HepG2 (cell line): ENCODE data around the gene LMNA. TPM values are rescaled to one million over a fixed set of nuclear protein-coding genes. Genes with fewer than 3 reads are reported as not detected.
A peak's percentile ranks its signal among the peaks of the same experiment; 100 is the strongest.

Experiments
- ATF7-NPFF ChIP-seq: sonication (generic); formaldehyde crosslinking; IDR thresholded peaks from 2 replicates; pipeline ENCODE4 v1.8.1; 2023; ENCODE audit warnings: mild to moderate bottlenecking, low read depth, missing genetic modification reagents, moderate library complexity
- BHLHE40 ChIP-seq: IDR thresholded peaks from 2 replicates; pipeline ENCODE4 v1.6.1; 2011; ENCODE audit warnings: low read length, improper control_type of control experiment
- BORCS8-MEF2B ChIP-seq: sonication (generic); formaldehyde crosslinking; IDR thresholded peaks from 2 replicates; pipeline ENCODE4 v1.8.0; 2022; ENCODE audit warnings: mild to moderate bottlenecking, missing genetic modification reagents
- CENPT ChIP-seq: sonication (generic); formaldehyde crosslinking; IDR thresholded peaks from 2 replicates; pipeline ENCODE4 v1.8.0; 2022; ENCODE audit warnings: low read depth, mild to moderate bottlenecking, moderate library complexity, missing genetic modification reagents
- ETS1 ChIP-seq: sonication (generic); formaldehyde crosslinking; IDR thresholded peaks from 2 replicates; pipeline ENCODE4 v1.4.0; 2020; ENCODE audit warnings: missing genetic modification reagents
- HIVEP1 ChIP-seq: sonication (generic); formaldehyde crosslinking; IDR thresholded peaks from 2 replicates; pipeline ENCODE4 v1.4.0; 2020; ENCODE audit warnings: mild to moderate bottlenecking, missing genetic modification reagents
- MZF1 ChIP-seq: sonication (generic); formaldehyde crosslinking; IDR thresholded peaks from 2 replicates; pipeline ENCODE4 v1.8.1; 2023; ENCODE audit warnings: mild to moderate bottlenecking, missing genetic modification reagents, borderline replicate concordance
- SMAD3 ChIP-seq: sonication (generic); formaldehyde crosslinking; IDR thresholded peaks from 2 replicates; pipeline ENCODE4 v1.4.0; 2020; ENCODE audit warnings: missing genetic modification reagents
- SUZ12 ChIP-seq: fragments of 150-350 bp; IDR thresholded peaks from 2 replicates; pipeline ENCODE4 v1.6.1; 2014; ENCODE audit warnings: low read depth, low read length
- ZFX ChIP-seq: sonication (generic); formaldehyde crosslinking; IDR thresholded peaks from 2 replicates; pipeline ENCODE4 v1.4.0; 2020; ENCODE audit warnings: mild to moderate bottlenecking, low read depth, missing genetic modification reagents, moderate library complexity
- ZFY ChIP-seq: sonication (generic); formaldehyde crosslinking; IDR thresholded peaks from 2 replicates; pipeline ENCODE4 v1.4.0; 2020; ENCODE audit warnings: missing genetic modification reagents
- ZGPAT ChIP-seq: IDR thresholded peaks from 2 replicates; pipeline ENCODE4 v1.6.1; 2016; ENCODE audit warnings: mild to moderate bottlenecking
- ZNF547 ChIP-seq: sonication (generic); formaldehyde crosslinking; IDR thresholded peaks from 2 replicates; pipeline ENCODE4 v1.5.1; 2020; ENCODE audit warnings: mild to moderate bottlenecking, missing genetic modification reagents
- ZNF772 ChIP-seq: sonication (generic); formaldehyde crosslinking; IDR thresholded peaks from 2 replicates; pipeline ENCODE4 v1.5.0; 2020; ENCODE audit warnings: mild to moderate bottlenecking, missing genetic modification reagents
- ZSCAN22 ChIP-seq: sonication (generic); formaldehyde crosslinking; IDR thresholded peaks from 2 replicates; pipeline ENCODE4 v1.4.0; 2020; ENCODE audit warnings: mild to moderate bottlenecking, missing genetic modification reagents
- polyA plus RNA-seq, 8 experiments: library from polyadenylated mRNA; depleted of rRNA in 3 of 8; stranded (reverse) in 7 of 8; unstranded in 1 of 8; fragments of >200 nt; fragmentation: Illumina TruSeq in 4 of 8; extraction: Trizol in 4 of 8; gene quantifications; 2 replicates each; pipeline versions ENCODE4 v1.2.1 to v1.2.3, GENCODE V29; 2011 to 2016; ENCODE audit warnings: low read depth in 4 of 8, missing spikeins in 1 of 8, mixed read lengths in 1 of 8; ENCODE audit not compliant: insufficient read depth in 1 of 8
- total RNA-seq, 5 experiments: library from RNA; depleted of rRNA; stranded (reverse); fragments of >200 nt; fragmentation: Illumina TruSeq; extraction: Trizol; gene quantifications; 2 replicates each; pipeline ENCODE4 v1.2.3, GENCODE V29; 2016; ENCODE audit warnings: low read depth in 1 of 5
- TF ChIP-seq, protein P1 (sequence below): sonication (generic); formaldehyde crosslinking; IDR thresholded peaks from 2 replicates; pipeline ENCODE4 v1.5.0; 2020; ENCODE audit warnings: missing genetic modification reagents
- TF ChIP-seq, protein P2 (sequence below): sonication (generic); formaldehyde crosslinking; IDR thresholded peaks from 2 replicates; pipeline ENCODE4 v1.9.0; 2021; ENCODE audit warnings: missing genetic modification reagents, borderline replicate concordance
- TF ChIP-seq, protein P3 (sequence below): sonication (generic); formaldehyde crosslinking; IDR thresholded peaks from 2 replicates; pipeline ENCODE4 v1.4.0; 2020; ENCODE audit warnings: missing genetic modification reagents

Gene LMNA
- total and polyA plus RNA-seq, 2 of the 13 experiments (the other 11 are each of a cell fraction or from before 2014, with no cell fraction given) = 107 to 225 TPM

- no peak for TF ChIP-seq SUZ12
- TF ChIP-seq ZNF772 = no peak
- TF ChIP-seq ETS1 = no peak
- no peak for TF ChIP-seq ATF7-NPFF (CRISPR knock-in tag)
- TF ChIP-seq, protein P1, sequence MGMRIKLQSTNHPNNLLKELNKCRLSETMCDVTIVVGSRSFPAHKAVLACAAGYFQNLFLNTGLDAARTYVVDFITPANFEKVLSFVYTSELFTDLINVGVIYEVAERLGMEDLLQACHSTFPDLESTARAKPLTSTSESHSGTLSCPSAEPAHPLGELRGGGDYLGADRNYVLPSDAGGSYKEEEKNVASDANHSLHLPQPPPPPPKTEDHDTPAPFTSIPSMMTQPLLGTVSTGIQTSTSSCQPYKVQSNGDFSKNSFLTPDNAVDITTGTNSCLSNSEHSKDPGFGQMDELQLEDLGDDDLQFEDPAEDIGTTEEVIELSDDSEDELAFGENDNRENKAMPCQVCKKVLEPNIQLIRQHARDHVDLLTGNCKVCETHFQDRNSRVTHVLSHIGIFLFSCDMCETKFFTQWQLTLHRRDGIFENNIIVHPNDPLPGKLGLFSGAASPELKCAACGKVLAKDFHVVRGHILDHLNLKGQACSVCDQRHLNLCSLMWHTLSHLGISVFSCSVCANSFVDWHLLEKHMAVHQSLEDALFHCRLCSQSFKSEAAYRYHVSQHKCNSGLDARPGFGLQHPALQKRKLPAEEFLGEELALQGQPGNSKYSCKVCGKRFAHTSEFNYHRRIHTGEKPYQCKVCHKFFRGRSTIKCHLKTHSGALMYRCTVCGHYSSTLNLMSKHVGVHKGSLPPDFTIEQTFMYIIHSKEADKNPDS = no peak
- TF ChIP-seq BORCS8-MEF2B (CRISPR knock-in tag) = no peak
- no peak for TF ChIP-seq BHLHE40
- TF ChIP-seq, protein P2, sequence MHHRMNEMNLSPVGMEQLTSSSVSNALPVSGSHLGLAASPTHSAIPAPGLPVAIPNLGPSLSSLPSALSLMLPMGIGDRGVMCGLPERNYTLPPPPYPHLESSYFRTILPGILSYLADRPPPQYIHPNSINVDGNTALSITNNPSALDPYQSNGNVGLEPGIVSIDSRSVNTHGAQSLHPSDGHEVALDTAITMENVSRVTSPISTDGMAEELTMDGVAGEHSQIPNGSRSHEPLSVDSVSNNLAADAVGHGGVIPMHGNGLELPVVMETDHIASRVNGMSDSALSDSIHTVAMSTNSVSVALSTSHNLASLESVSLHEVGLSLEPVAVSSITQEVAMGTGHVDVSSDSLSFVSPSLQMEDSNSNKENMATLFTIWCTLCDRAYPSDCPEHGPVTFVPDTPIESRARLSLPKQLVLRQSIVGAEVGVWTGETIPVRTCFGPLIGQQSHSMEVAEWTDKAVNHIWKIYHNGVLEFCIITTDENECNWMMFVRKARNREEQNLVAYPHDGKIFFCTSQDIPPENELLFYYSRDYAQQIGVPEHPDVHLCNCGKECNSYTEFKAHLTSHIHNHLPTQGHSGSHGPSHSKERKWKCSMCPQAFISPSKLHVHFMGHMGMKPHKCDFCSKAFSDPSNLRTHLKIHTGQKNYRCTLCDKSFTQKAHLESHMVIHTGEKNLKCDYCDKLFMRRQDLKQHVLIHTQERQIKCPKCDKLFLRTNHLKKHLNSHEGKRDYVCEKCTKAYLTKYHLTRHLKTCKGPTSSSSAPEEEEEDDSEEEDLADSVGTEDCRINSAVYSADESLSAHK (CRISPR knock-in tag) = no peak
- TF ChIP-seq CENPT (CRISPR knock-in tag) = no peak
- no peak for TF ChIP-seq ZNF547
- TF ChIP-seq SMAD3 (CRISPR knock-in tag) = peak; percentile 28; the same call in 1 of the 2 replicates
- TF ChIP-seq ZFX (CRISPR knock-in tag) = peak; percentile 68
- TF ChIP-seq MZF1 = no peak
- TF ChIP-seq, protein P3, sequence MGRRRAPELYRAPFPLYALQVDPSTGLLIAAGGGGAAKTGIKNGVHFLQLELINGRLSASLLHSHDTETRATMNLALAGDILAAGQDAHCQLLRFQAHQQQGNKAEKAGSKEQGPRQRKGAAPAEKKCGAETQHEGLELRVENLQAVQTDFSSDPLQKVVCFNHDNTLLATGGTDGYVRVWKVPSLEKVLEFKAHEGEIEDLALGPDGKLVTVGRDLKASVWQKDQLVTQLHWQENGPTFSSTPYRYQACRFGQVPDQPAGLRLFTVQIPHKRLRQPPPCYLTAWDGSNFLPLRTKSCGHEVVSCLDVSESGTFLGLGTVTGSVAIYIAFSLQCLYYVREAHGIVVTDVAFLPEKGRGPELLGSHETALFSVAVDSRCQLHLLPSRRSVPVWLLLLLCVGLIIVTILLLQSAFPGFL (CRISPR knock-in tag) = no peak
- TF ChIP-seq ZFY (CRISPR knock-in tag) = peak; percentile 54
- no peak for TF ChIP-seq HIVEP1 (CRISPR knock-in tag)
- TF ChIP-seq ZGPAT (CRISPR knock-in tag) = 0 out of 2 replicates have a peak, but pooled peaks have one; percentile 15
- no peak for TF ChIP-seq ZSCAN22 (CRISPR knock-in tag)
Measured at GRCh38 chr1:156114919-156115513, 505 bp downstream of the LMNA start (continued).
